ENCODE measurements around the gene CD300A.

Gene CD300A

GRCh38 chr17:74455821-74456220, 10.6 kb upstream of the CD300A start:
- no peak for DNase-seq

GRCh38 chr17:74457146-74457819, 9.2 kb upstream of the CD300A start:
- DNase-seq, result peak; percentile 69

GRCh38 chr17:74457820-74458166, 8.6 kb upstream of the CD300A start:
- no peak for DNase-seq

DNA sequence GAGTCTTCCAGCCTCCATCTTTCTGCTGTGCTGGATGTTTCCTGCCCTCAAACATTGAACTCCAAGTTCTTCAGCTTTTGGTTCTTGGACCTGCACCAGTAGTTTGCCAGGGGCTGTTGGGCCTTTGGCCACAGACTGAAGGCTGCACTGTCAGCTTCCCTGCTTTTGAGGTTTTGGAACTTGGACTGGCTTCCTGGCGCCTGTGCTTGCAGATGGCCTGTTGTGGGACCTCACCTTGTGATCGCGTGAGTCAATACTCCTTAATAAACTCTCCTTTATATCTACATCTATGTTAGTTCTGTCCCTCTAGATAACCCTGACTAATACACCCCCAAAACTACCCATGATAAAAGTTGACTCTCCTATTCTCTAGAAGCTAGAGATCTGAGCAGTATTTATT, 7.6 kb upstream of the CD300A start:
- DNase-seq, result no peak

DNA sequence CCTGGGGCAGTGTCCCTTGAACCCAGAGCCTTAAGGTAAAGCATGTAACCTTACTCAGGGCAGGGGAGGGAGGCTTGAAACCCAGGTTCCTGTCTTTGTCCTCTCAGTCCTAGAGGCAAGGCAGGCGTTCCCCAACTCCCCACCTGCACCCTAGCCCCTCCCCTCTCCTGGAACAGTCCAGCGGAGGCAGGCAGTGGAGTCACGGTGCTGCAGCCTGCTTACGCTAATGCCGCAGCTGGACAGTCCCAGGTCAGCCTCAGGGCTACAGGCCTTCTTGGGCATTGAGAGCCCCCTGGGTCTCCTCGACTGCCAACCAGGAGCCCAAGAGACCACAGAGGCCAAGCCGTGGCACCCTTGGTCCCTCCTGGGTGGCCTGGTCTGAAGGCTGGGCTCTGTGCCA, 6.8 kb upstream of the CD300A start:
- no peak for DNase-seq

DNA sequence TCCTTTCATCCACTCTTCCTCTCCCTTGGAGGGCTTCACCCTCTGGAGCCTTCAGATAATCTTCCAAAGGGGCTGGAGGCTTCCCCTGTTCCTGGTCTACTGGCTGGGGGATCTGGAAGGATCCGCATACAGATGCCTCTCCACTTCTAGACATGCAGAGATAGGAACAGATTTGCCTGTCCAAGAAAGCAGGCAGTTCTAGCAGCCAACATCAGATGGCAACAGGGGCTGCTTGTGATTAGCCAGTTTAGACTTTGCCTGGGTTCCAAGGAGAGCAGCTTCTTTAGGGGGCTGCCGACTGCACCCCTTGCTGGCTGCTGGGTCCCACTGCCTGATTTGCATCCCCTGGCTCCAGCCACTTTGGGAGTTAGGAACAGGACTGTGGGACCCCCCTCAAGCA, 6.2 kb upstream of the CD300A start:
- DNase-seq, result no peak

GRCh38 chr17:74460996-74461395, 5.4 kb upstream of the CD300A start:
- no peak for DNase-seq

- no peak for DNase-seq
These were observed 4.8 kb upstream of the CD300A start for GRCh38 chr17:74461611-74462010.

GRCh38 chr17:74464730-74465377, 1.6 kb upstream of the CD300A start:
- no peak for DNase-seq

DNA sequence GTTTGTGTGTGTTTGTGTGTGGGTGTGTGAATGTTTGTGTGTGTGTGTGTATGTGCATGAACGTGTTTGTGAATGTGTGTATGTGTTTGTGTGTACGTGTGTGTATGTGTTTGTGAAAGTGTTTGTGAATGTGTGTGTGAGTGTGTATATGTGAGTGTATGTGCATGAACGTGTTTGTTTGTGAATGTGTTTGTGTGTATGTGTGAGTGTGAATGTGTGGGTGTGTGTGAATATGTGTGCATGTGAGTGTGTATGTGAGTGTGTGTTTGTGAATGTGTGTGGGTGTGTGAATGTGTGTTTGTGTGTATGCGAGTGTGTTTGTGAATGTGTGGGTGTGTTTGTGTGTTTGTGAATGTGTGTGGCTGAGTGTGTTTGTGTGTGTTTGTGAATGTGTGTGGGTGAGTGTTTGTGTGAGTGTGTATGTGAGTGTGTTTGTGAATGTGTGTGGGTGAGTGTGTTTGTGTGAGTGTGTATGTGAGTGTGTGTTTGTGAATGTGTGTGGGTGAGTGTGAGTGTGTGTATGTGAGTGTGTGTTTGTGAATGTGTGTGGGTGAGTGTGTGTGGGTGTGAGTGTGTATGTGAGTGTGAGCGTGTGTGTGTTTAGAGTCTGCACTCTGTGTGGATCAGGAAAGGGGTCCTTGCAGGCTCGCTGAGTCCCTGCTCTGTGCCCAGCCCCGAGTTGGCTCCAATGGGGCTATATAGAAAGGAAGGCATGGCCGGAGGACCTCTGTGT, 890 bp upstream of the CD300A start:
- DNase-seq, result no peak

- no peak for DNase-seq
These were observed 372 bp downstream of the CD300A start for GRCh38 chr17:74466828-74467184.

- DNase-seq, result no peak
These were observed 952 bp downstream of the CD300A start for GRCh38 chr17:74467221-74467951.

- DNase-seq, result no peak
These were observed 4.9 kb downstream of the CD300A start for GRCh38 chr17:74471341-74471740.

DNA sequence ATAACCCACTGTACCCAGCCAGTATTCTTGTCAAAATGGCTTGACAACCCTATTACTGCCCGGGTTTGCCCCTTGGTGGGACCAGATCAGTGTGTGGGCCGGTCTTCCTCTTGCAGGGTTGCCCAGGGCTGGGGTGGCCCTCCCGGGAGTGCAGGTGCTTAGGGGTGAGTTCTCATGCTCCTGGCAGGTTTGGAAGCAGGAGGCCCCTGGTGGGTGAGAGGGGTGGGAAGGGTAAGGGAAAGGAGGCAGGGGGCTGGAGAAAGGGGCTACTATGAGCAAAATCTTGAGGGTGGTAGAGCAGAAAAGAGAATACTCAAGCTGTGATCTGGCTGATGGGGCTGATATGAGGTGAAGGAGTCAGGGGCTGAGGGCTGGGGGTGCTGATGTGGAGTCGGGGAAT, 6.5 kb downstream of the CD300A start:
- DNase-seq, result no peak

- no peak for DNase-seq
These were observed 6.9 kb downstream of the CD300A start for GRCh38 chr17:74473294-74473693.

DNA sequence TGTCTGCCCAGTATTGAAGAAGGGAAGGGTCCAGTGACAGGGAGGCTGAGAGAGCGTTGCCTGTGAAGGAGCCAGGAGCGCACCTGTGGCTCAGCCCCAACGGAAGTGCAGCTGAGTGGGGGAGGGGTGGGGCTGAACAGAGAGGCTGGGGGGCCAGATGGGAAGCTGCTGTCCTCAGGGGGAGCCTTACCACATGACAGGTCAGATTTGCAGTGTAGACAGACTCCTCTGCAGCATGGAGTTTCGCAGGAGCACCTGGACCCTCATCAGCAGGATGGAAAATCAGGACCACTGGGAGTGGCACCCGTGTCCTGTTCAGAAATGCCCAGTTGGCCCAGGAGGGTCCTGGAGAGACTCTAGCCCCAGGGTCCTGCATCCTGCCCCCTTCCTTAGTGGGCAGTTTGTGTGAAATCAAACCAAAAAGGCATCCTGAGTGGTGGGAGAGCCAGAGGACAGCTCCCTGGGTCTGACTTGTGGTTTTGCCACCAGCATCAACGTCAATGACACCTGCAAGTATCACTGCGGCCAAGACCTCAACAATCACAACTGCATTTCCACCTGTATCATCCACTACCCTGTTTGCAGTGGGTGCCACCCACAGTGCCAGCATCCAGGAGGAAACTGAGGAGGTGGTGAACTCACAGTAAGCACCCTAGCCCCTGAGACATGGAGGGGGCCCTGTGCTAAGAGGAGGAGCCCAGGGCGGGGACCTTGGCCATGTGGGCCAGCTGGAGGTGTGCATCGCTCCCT, 7.8 kb downstream of the CD300A start:
- DNase-seq, result no peak

DNA sequence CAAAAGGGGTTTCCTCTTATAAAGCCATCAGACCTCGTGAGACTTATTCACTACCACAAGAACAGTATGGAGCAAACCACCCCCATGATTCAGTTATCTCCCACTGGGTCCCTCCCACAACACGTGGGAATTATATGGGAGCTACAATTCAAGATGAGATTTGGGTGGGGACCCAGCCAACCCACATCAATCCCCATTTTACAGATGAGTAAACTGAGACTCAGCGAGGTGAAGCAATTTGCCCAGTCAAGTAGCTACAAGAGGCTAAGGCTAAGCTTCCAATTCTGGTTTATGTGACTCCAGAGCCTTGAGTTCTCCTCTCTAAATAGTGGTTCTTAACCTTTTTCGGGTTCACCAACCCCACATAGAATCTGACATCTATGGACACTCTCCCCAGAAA, 8.8 kb downstream of the CD300A start:
- no peak for DNase-seq

DNA sequence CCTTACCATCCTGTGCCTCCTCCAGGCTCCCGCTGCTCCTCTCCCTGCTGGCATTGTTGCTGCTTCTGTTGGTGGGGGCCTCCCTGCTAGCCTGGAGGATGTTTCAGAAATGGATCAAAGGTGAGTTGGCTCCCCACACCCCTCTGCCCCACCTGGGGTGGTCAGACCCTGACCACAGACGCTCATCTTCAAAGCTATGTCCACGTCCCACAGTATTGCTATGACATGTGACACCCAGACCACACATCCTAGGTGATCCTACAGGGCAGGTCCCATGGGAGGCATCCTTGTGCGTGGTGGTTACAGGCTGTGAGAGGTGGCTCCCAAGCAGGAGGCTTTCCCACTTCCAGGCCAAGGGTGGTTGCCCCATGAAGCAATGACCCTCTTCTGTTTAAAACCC, 11.0 kb downstream of the CD300A start:
- no peak for DNase-seq

GRCh38 chr17:74478420-74479100, 12.1 kb downstream of the CD300A start:
- DNase-seq, result no peak

GRCh38 chr17:74480290-74480689, 13.9 kb downstream of the CD300A start:
- no peak for DNase-seq

DNA sequence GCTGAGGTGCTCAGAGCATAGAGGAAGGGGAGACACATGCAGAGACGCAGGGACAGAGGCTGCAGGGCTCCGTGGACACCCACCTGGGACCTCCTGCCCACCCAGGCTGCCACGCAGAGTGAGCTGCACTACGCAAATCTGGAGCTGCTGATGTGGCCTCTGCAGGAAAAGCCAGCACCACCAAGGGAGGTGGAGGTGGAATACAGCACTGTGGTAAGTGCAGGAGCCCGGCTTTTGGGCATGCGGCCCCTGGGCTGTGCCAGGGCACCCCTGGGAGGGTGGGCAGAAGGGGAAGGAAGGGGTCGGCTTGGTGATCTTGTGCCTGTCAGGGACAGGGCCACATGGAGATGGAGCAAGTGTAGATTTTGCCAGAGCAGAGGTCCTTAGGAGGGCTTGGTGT, 15.2 kb downstream of the CD300A start:
- DNase-seq, result no peak

DNA sequence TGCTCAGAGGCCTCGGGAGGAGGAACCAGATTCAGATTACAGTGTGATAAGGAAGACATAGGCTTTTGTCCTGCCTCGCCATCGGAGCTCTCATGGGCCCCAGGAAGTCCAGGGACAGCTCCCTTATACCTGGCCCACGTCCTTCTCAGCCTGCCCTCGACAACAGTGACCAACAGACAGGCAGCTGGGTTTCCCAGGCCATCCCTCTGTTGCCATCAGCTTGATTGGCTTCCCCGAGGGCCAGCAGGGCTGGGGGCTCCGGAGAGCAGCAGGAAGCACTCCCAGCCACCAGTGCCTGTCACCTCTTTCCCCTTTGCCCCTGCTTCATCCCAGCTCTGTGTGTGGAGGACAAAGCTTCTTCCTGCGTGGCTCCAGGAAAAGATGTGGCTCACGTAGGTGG, 17.6 kb downstream of the CD300A start:
- no peak for DNase-seq

Measured in T-helper 9 cell (primary cell).